ENCODE measurements around the gene TENT5C. TPM values are rescaled to one million over a fixed set of nuclear protein-coding genes. Genes with fewer than 3 reads are reported as not detected.

Gene TENT5C
- total RNA-seq, 1 donor from 2014 or later, result 48.2 TPM

DNA sequence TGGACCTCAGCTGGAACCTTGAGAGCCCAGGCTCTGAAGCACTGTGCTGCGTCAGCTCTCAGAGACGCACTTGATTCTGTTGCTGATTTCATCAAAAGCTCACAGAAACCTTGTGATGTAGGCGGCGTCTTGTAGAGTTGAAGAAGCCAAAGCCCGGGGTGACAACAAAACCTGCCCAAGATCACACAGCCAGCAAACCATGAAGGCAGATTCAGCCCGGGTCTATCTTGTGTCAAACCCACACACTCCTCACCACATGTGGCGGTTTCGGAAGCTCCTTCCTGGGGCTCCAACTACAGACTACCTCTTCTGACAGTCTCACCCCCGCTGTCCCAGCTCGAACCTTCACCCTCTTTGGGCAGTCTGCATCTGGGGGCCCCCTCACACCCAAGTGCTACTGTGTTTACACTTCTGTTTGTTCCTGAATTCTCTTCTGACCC lies 50.4 kb downstream of the TENT5C start:
- no peak for DNase-seq (ENCODE audit: low spot score)

DNA sequence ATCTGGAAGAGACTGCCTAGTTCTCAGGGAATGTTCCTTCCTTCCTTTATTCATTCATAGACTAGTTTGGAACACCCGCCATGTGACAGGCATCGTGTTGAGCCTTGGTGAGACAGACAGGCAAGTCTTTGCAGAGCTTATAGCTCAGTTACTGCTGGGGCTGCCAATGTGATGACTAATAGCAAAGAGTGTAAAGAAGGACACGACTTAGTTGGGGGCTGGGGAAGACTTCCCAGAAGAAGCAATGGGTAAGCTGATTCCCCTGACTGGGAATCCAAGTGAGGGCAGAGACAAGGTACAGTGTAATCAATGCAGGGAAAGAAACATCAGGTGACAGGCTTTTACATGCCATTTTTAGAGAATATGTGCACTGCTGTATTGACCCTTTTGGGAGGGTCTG lies 51.2 kb downstream of the TENT5C start:
- DNase-seq (ENCODE audit: low spot score), result peak; percentile 88

DNA sequence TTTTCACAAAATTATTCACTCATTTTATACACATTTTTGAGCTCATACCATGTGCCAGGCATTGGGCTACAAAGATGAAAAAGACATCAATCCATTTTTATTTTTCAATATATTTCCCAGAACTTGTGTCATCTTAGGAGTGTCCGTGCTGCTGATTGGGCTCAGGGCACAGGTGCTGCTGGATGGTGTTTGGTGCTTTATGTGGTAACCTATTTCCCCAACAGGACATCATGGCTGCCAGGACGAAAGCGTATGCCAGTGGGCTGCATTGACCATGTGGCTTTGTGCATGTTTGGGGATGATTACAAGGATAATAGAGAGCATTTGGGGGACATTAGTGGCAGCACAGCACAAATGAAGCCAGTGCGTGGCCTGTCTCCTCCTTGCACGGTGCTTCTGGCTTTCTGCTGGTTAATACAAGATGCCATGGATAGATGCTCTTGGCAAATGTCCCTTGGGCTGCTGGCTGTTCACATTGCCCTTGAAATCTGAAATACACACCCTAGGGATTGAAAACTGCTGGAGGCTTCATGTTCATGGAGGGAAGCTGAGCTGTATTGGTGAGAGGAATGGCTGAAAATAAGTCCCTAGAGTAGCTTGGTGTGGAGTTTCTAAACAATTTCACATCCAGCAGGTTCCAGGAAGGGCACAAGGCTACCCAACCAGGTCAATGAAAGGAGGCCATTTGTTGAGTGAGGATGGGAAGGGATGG lies 52.3 kb downstream of the TENT5C start:
- DNase-seq (ENCODE audit: low spot score), result no peak

GRCh38 chr1:117658676-117659075 lies 52.8 kb downstream of the TENT5C start:
- no peak for DNase-seq (ENCODE audit: low spot score)

GRCh38 chr1:117659550-117660270 lies 53.9 kb downstream of the TENT5C start:
- DNase-seq (ENCODE audit: low spot score), result no peak

DNA sequence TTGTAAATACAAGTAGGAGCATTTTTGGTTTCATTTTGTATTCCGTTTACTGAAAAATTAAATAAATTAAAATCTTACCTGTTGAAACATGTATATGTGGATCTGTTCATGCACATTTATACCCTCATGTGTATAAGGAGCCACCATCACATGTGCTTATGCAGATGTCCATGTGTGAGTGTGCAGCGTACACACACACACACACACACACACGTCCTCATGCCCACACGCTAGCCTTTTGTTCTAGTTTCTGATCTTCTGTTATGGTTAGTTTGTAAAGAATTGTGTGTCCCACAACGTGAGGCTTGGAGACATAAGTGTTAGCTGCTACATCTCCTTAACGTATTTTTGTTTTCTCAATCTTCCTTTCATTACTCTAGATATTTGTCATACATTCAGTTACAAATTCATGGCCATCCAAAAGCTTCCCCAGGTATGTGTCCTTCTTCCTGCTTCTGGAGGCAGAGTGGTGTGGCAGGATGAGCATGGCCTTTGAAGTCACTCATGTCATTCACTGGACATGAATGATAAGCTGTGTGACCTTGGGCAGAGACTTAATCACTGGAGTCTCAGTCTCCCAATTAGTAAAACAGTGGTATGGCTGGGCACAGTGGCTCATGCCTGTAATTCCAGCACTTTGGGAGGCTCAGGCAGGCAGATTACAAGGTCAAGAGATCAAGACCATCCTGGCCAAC lies 54.6 kb downstream of the TENT5C start:
- DNase-seq (ENCODE audit: low spot score), result no peak

- DNase-seq (ENCODE audit: low spot score), result no peak
Observed at GRCh38 chr1:117661027-117661426, 55.2 kb downstream of the TENT5C start.

- DNase-seq (ENCODE audit: low spot score), result no peak
Observed at GRCh38 chr1:117662667-117663066, 56.8 kb downstream of the TENT5C start.

GRCh38 chr1:117663156-117663902 lies 57.5 kb downstream of the TENT5C start:
- DNase-seq (ENCODE audit: low spot score), result no peak

- DNase-seq (ENCODE audit: low spot score), result no peak
Observed at GRCh38 chr1:117664314-117664713, 58.5 kb downstream of the TENT5C start.

DNA sequence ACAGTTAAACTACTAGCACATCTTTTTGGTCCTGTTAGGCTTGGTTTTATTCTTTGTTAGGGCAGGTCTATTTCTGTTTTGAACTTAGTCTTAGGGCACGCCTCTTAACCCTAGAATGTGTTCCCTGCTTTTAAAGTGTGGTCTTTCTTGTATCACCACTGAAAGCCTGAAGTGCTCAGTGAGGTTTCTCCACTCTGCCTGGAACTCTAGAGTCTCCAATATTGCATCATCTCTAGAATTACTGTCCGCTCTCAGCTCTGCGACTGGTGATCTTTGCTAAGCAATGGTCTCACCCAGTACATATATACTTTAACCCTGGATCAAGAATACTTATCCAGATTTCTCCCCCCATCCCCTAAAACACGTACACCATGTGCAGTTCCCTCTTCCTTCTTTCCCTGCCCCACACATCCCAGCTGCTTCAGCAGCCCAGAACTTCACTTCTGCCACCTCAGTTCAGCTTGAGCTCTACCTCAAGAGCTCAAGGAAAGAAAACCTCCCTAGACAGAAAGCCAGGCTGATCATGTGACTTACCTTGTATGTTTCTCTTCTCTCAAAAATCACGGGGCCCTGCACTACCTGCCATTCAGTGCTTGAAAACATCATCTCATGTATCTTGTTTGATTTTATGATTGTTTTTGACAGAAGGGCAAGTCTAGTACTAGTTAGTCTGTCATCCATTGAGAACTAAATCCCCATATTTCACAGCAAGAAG lies 59.9 kb downstream of the TENT5C start:
- DNase-seq (ENCODE audit: low spot score), result peak; percentile 67

DNA sequence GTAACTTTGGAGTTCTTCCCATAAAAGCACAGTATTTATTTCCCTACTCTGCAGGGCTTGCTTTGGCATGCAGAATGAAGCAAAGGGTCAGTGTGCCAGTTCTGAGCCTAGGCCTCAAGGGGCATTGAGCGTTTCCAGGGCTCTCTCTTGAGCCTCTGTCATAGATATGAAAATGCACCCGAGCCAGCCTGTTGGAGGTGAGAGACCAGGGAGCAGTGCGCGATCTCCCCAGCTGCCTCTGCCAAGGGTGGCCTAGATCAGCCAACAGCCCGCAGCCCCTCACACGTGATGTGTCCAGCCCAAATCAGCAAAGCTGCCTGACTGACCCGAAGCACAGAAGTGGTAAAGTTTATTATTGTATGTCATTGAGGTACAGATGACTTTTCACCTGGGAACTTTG lies 63.7 kb downstream of the TENT5C start:
- DNase-seq (ENCODE audit: low spot score), result no peak

- DNase-seq (ENCODE audit: low spot score), result no peak
Observed at GRCh38 chr1:117670976-117671780, 65.3 kb downstream of the TENT5C start.

GRCh38 chr1:117671781-117672501 lies 66.1 kb downstream of the TENT5C start:
- DNase-seq (ENCODE audit: low spot score), result peak; percentile 87

GRCh38 chr1:117672756-117673155 lies 66.9 kb downstream of the TENT5C start:
- DNase-seq (ENCODE audit: low spot score), result no peak

- peak; percentile 89 for DNase-seq (ENCODE audit: low spot score)
Observed at GRCh38 chr1:117673405-117673804, 67.6 kb downstream of the TENT5C start.

GRCh38 chr1:117674521-117675400 lies 68.9 kb downstream of the TENT5C start:
- no peak for DNase-seq (ENCODE audit: low spot score)

- DNase-seq (ENCODE audit: low spot score), result no peak
Observed at GRCh38 chr1:117675907-117676430, 70.1 kb downstream of the TENT5C start.
